Transverse colon (tissue), 4 donors: ENCODE data around the gene NSD2.

Experiments
- EP300 ChIP-seq: sonication (generic); formaldehyde crosslinking; IDR thresholded peaks from one replicate; pipeline ENCODE4 v1.6.1; 2017; ENCODE audit warnings: antibody characterized with exemption, low read depth
- POLR2A ChIP-seq: fragments of 450-650 bp; IDR thresholded peaks from one replicate; pipeline ENCODE4 v1.6.1; 2016; ENCODE audit warnings: antibody characterized with exemption, mild to moderate bottlenecking, moderate library complexity
- POLR2AphosphoS5 ChIP-seq, 3 donors: sonication (generic); formaldehyde crosslinking; IDR thresholded peaks; one replicate each; pipeline ENCODE4 v1.6.1; 2016; ENCODE audit warnings: antibody characterized with exemption in 3 of 3
- TF ChIP-seq, protein P1 (sequence below), 5 experiments: fragments of 200-600 bp in 3 of 5; fragments of 450-650 bp in 2 of 5; sonication (generic) in 3 of 5; IDR thresholded peaks; 1 replicate in 2 of 5; 2 replicates in 3 of 5; pipeline ENCODE4 v1.5.1; 2016 to 2017; ENCODE audit warnings: antibody characterized with exemption in 5 of 5, inconsistent platforms in 3 of 5, mild to moderate bottlenecking in 2 of 5, moderate library complexity in 1 of 5

DNA sequence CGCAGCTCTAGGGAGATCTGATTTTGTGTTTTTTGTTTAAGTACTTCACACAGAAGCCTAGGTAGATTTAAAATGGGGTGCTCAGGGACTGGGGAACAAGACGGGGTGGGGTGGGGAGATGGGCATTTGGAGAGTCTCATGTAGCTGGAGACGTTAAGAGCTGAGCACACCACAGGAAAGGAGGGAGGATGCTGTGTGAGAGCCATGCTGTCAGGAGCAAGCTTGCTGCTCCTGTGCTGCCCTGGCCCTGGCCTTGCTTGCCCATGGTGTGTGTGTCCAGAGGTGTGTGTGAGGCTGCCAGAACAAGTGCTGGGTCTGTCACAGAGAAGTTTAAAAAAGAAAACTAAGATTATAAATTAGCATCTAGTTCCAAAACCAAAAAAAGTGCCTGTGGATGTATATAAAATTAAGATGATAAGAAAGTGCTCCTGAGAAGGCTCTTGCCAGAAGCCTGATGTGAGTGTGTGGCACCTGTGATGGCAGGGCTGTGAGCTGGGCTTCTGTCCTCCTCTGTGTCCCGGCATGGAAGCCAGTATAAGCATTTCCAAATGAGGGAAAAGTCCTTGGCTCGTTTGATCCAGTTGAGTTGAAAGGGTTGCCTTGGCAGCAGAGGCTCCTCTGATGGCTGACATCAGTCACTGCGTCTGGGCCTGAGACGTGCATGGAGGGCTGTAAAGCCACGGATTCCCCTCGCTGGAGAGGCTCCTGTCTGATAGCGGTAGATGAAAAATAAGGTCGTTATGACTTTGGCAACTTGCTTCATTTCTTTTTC lies 74.1 kb downstream of the NSD2 start:
- no peak for TF ChIP-seq POLR2A
- TF ChIP-seq, protein P1, sequence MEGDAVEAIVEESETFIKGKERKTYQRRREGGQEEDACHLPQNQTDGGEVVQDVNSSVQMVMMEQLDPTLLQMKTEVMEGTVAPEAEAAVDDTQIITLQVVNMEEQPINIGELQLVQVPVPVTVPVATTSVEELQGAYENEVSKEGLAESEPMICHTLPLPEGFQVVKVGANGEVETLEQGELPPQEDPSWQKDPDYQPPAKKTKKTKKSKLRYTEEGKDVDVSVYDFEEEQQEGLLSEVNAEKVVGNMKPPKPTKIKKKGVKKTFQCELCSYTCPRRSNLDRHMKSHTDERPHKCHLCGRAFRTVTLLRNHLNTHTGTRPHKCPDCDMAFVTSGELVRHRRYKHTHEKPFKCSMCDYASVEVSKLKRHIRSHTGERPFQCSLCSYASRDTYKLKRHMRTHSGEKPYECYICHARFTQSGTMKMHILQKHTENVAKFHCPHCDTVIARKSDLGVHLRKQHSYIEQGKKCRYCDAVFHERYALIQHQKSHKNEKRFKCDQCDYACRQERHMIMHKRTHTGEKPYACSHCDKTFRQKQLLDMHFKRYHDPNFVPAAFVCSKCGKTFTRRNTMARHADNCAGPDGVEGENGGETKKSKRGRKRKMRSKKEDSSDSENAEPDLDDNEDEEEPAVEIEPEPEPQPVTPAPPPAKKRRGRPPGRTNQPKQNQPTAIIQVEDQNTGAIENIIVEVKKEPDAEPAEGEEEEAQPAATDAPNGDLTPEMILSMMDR (IDR thresholded peaks at IDR 0.05): no peak
- no peak for TF ChIP-seq EP300
- no peak for TF ChIP-seq POLR2AphosphoS5 (IDR thresholded peaks at IDR 0.05)
